ENCODE results near the gene OXLD1.
"Not testable (repeated sequence)": the region's sequence is repeated elsewhere in the genome, so short reads cannot be mapped to it uniquely, and the experiment has no call there.

The OXLD1 gene

GRCh38 chr17:81682565-81683207 is 16.3 kb upstream of the OXLD1 start:
- DNase-seq = no peak

- DNase-seq = peak; percentile 80
Observed at GRCh38 chr17:81681672-81682071, 15.3 kb upstream of the OXLD1 start.

GRCh38 chr17:81680150-81680549 is 13.7 kb upstream of the OXLD1 start:
- DNase-seq = no peak

- DNase-seq = no peak
Observed at GRCh38 chr17:81676906-81677305, 10.5 kb upstream of the OXLD1 start.

GRCh38 chr17:81675515-81676221 is 9.3 kb upstream of the OXLD1 start:
- DNase-seq = not testable (repeated sequence)

GRCh38 chr17:81673561-81674258 is 7.3 kb upstream of the OXLD1 start:
- DNase-seq = no peak

GRCh38 chr17:81672954-81673353 is 6.5 kb upstream of the OXLD1 start:
- DNase-seq = no peak

GRCh38 chr17:81672504-81672903 is 6.1 kb upstream of the OXLD1 start:
- no peak for DNase-seq

GRCh38 chr17:81667754-81668153 is 1.3 kb upstream of the OXLD1 start:
- DNase-seq = no peak

- DNase-seq = no peak
Observed at GRCh38 chr17:81666092-81666341, 388 bp downstream of the OXLD1 start.

- DNase-seq = no peak
Observed at GRCh38 chr17:81665205-81666091, 957 bp downstream of the OXLD1 start.

- DNase-seq = no peak
Observed at GRCh38 chr17:81664051-81664470, 2.3 kb downstream of the OXLD1 start.

- DNase-seq = no peak
Observed at GRCh38 chr17:81662002-81662401, 4.4 kb downstream of the OXLD1 start.

- DNase-seq = no peak
Observed at GRCh38 chr17:81660441-81660840, 6.0 kb downstream of the OXLD1 start.

GRCh38 chr17:81659038-81659437 is 7.4 kb downstream of the OXLD1 start:
- no peak for DNase-seq

GRCh38 chr17:81656835-81657234 is 9.6 kb downstream of the OXLD1 start:
- no peak for DNase-seq

GRCh38 chr17:81656118-81656743 is 10.2 kb downstream of the OXLD1 start, which contains the start of gene PDE6G:
PDE6G (minus strand) TSS chr17:81656542; CDS start chr17:81653305, 3,237 bp downstream.
- no peak for DNase-seq

GRCh38 chr17:81655378-81656117 is 10.9 kb downstream of the OXLD1 start:
- DNase-seq = no peak

GRCh38 chr17:81652906-81653771 is 13.3 kb downstream of the OXLD1 start:
- DNase-seq = no peak

- peak; percentile 35 for DNase-seq
Observed at GRCh38 chr17:81651692-81652091, 14.7 kb downstream of the OXLD1 start.

GRCh38 chr17:81650951-81651350 is 15.5 kb downstream of the OXLD1 start:
- DNase-seq = no peak

Measured in kidney glomerular epithelial cell (primary cell).